Kidney (tissue), 14 donors: ENCODE data around the gene PPFIBP2. TPM values are rescaled to one million over a fixed set of nuclear protein-coding genes. Genes with fewer than 3 reads are reported as not detected.

Source experiments
- DNase-seq, 5 donors: peaks; one replicate each; pipeline ENCODE4 v3.0.0-alpha.2; 2013 to 2020
- FAIRE-seq: peaks from 2 replicates; lab custom pipeline; 2012; peaks lifted over from hg19 to GRCh38; lab: Jason Lieb, UNC
- H3K27ac ChIP-seq, 2 donors: one replicate each; pipeline ENCODE4 v1.7.0; 2013; ENCODE audit warnings: low read depth in 2 of 2, low read length in 2 of 2, inconsistent platforms in 1 of 2
- H3K27me3 ChIP-seq: one replicate; pipeline ENCODE4 v1.7.1; 2013; ENCODE audit warnings: low read length, inconsistent platforms; ENCODE audit not compliant: control insufficient read depth, insufficient read depth
- H3K36me3 ChIP-seq, 3 donors: one replicate each; pipeline versions ENCODE4 v1.7.0 to v1.7.1; 2013; ENCODE audit warnings: low read length in 3 of 3, control low read depth in 1 of 3, inconsistent platforms in 1 of 3; ENCODE audit not compliant: insufficient read depth in 3 of 3, control insufficient read depth in 2 of 3
- H3K4me1 ChIP-seq, 3 donors: one replicate each; pipeline versions ENCODE4 v1.7.0 to v1.7.1; 2013; ENCODE audit warnings: low read length in 3 of 3, inconsistent platforms in 1 of 3, low read depth in 1 of 3; ENCODE audit not compliant: control insufficient read depth in 2 of 3, insufficient read depth in 2 of 3
- H3K4me3 ChIP-seq, 3 donors: one replicate each; pipeline versions ENCODE4 v1.7.0 to v1.8.1; 2013; ENCODE audit warnings: low read length in 3 of 3, control low read depth in 1 of 3, inconsistent platforms in 1 of 3
- H3K9ac ChIP-seq, 3 donors: one replicate each; pipeline versions ENCODE4 v1.7.0 to v1.7.1; 2013; ENCODE audit warnings: low read length in 3 of 3, control low read depth in 1 of 3, inconsistent platforms in 1 of 3
- H3K9me3 ChIP-seq, 3 donors: one replicate each; pipeline versions ENCODE4 v1.7.0 to v1.7.1; 2013; ENCODE audit warnings: low read length in 3 of 3, control low read depth in 1 of 3, inconsistent platforms in 1 of 3; ENCODE audit not compliant: control insufficient read depth in 2 of 3, insufficient read depth in 1 of 3
- CTCF ChIP-seq: IDR thresholded peaks from 3 replicates; pipeline ENCODE4 v1.5.1; 2012; ENCODE audit warnings: mild to moderate bottlenecking, moderate library complexity, borderline replicate concordance; ENCODE audit not compliant: insufficient read depth; ENCODE audit errors: extremely low read depth
- intact Hi-C: fragments of 100-400 bp; cut with DNase I; formaldehyde crosslinking; loops from one replicate; pipeline ENCODE4 v1.11.1; 2022
- polyA plus RNA-seq: library from polyadenylated mRNA; stranded (reverse); fragments of 350-450 nt; fragmentation: Illumina TruSeq; extraction: RNeasy Lipid Tissue Mini Kit (QIAGEN cat#74804); gene quantifications from one replicate; pipeline ENCODE4 v1.2.3, GENCODE V29; 2014; ENCODE audit warnings: low read depth, low replicate concordance; ENCODE audit not compliant: insufficient read depth
- total RNA-seq: library from RNA; stranded (reverse); fragmentation: NEBNext Ultra II Directional; extraction: Animal tissue kit (Norgen Biotek cat#: 25700); gene quantifications from one replicate; pipeline ENCODE4 v1.2.1, GENCODE V29; 2021
- donor health status: control.
- donor health status: control.
- donor health status: control.
- donor health status: control.
- donor health status: control.
- donor health status: DM: yes; HTN: yes; CAD: no.
- donor health status: Normal renal cell carcinoma (clear cell type).

Gene PPFIBP2
- total and polyA plus RNA-seq, 2 donors from 2014 or later = 31.6 to 44.4 TPM

- TF ChIP-seq CTCF = no peak
- no peak overlapping the region for H3K27ac ChIP-seq
- peaks cover 0 to 9% (median 7%) of the 10 kb centered on the region in 3 donors for H3K4me1 ChIP-seq
- DNase-seq (no peak), FAIRE-seq (no peak)
- H3K4me3 ChIP-seq = no peak overlapping the region
- H3K9me3 ChIP-seq = no peaks in the 10 kb centered on the region
- H3K27me3 ChIP-seq = no peaks in the 10 kb centered on the region
- intact Hi-C loops = no loop called here
- H3K36me3 ChIP-seq = no peaks in the 10 kb centered on the region
- no peak overlapping the region for H3K9ac ChIP-seq
These were observed 20.2 kb downstream of the PPFIBP2 start for GRCh38 chr11:7534042-7534378.

- intact Hi-C loops = no loop called here
- peak; percentile 17 for TF ChIP-seq CTCF
- no peaks in the 10 kb centered on the region for H3K27me3 ChIP-seq
- no peaks in the 10 kb centered on the region for H3K9me3 ChIP-seq
- no peak overlapping the region for H3K9ac ChIP-seq
- DNase-seq (peak in 1 of 5 donors; percentile 23), FAIRE-seq (no peak)
- no peak overlapping the region for H3K27ac ChIP-seq
- H3K36me3 ChIP-seq = no peaks in the 10 kb centered on the region
- no peak overlapping the region for H3K4me3 ChIP-seq
- peaks cover 0 to 9% (median 7%) of the 10 kb centered on the region in 3 donors for H3K4me1 ChIP-seq
These were observed 22.3 kb downstream of the PPFIBP2 start for GRCh38 chr11:7536100-7536499.

- Histone ChIP-seq H3K36me3 (no peaks in the 10 kb centered on the region), H3K27ac (no peak overlapping the region), H3K4me3 (no peak overlapping the region), H3K9ac (no peak overlapping the region), H3K9me3 (no peaks in the 10 kb centered on the region), H3K4me1 (peaks cover 0 to 9% (median 7%) of the 10 kb centered on the region in 3 donors), H3K27me3 (no peaks in the 10 kb centered on the region)
- FAIRE-seq (no peak), DNase-seq (no peak)
- no peak for TF ChIP-seq CTCF
- intact Hi-C loops = no loop called here
These were observed 23.5 kb downstream of the PPFIBP2 start for GRCh38 chr11:7537265-7537664.

- DNase-seq (no peak), FAIRE-seq (no peak)
- Histone ChIP-seq H3K27ac (no peak overlapping the region), H3K4me1 (peaks cover 0 to 9% (median 7%) of the 10 kb centered on the region in 3 donors), H3K9ac (no peak overlapping the region), H3K4me3 (no peak overlapping the region), H3K27me3 (no peaks in the 10 kb centered on the region), H3K9me3 (no peaks in the 10 kb centered on the region), H3K36me3 (no peaks in the 10 kb centered on the region)
- TF ChIP-seq CTCF = no peak
- intact Hi-C loops = no loop called here
These were observed 24.2 kb downstream of the PPFIBP2 start for GRCh38 chr11:7538031-7538430.
